Endothelial cell of umbilical vein (primary cell): Measurements from ENCODE around the gene MATN4. TPM values are rescaled to one million over a fixed set of nuclear protein-coding genes. Genes with fewer than 3 reads are reported as not detected.
A peak's percentile ranks its signal among the peaks of the same experiment; 100 is the strongest.

Experiments used
- Bru-seq: library from RNA; stranded (reverse); fragments of 400-500 nt; gene quantifications from one replicate; lab custom pipeline; 2021; lab: Mats Ljungman, UMichigan
- BruChase-seq, 2 experiments: library from RNA; stranded (reverse); fragments of 400-500 nt; gene quantifications; one replicate each; lab custom pipeline; 2021; lab: Mats Ljungman, UMichigan
- BruUV-seq: library from RNA; stranded (reverse); fragments of 400-500 nt; replicated peaks from 2 replicates; lab custom pipeline; 2021; lab: Mats Ljungman, UMichigan
- CTCF ChIA-PET: fragments of 300-600, 350-600 bp; sonication (Branson Sonifier 250); formaldehyde crosslinking; loops from one replicate; lab custom pipeline; 2021; ENCODE audit warnings: antibody characterized with exemption, inconsistent platforms; lab: Charles Lee
- POLR2A ChIA-PET: fragments of 300-600, 350-600 bp; sonication (Branson Sonifier 250); formaldehyde crosslinking; loops from one replicate; lab custom pipeline; 2021; ENCODE audit warnings: antibody characterized with exemption, inconsistent platforms; lab: Charles Lee
- DNase-seq: peaks from one replicate; pipeline ENCODE4 v3.0.0-alpha.2; 2011; ENCODE audit warnings: low read depth, low spot score
- FAIRE-seq: peaks from 2 replicates; lab custom pipeline; 2011; peaks lifted over from hg19 to GRCh38; lab: Jason Lieb, UNC
- H2AFZ ChIP-seq: 2 replicates; pipeline ENCODE4 v1.6.0; 2012; ENCODE audit warnings: low read depth, low read length, control low read depth, inconsistent platforms
- H3K27ac ChIP-seq: 2 replicates; pipeline ENCODE4 v1.5.1; 2011; ENCODE audit warnings: low read depth, mild to moderate bottlenecking, control low read depth, low read length, moderate library complexity; ENCODE audit not compliant: insufficient read depth
- H3K27me3 ChIP-seq, 2 experiments: 2 replicates each; pipeline versions ENCODE4 v1.6.0 to v1.6.1; 2011; ENCODE audit warnings: low read length in 2 of 2, mixed read lengths in 1 of 2; ENCODE audit not compliant: control insufficient read depth in 2 of 2, insufficient read depth in 2 of 2
- H3K36me3 ChIP-seq, 2 experiments: 2 replicates in 1 of 2; 3 replicates in 1 of 2; pipeline ENCODE4 v1.5.1; 2011; ENCODE audit warnings: low read length in 2 of 2, mild to moderate bottlenecking in 1 of 2, moderate library complexity in 1 of 2; ENCODE audit not compliant: control insufficient read depth in 2 of 2, insufficient read depth in 2 of 2; ENCODE audit errors: extremely low read depth in 1 of 2
- H3K4me1 ChIP-seq: 3 replicates; pipeline ENCODE4 v1.5.1; 2011; ENCODE audit warnings: mild to moderate bottlenecking, low read length; ENCODE audit not compliant: control insufficient read depth, insufficient read depth; ENCODE audit errors: extremely low read depth
- H3K4me2 ChIP-seq: 2 replicates; pipeline ENCODE4 v1.6.1; 2011; ENCODE audit warnings: low read length, control low read depth, mixed read lengths; ENCODE audit not compliant: insufficient read depth
- H3K4me3 ChIP-seq, 3 experiments: fragments of 200-600 bp in 1 of 3; sonication (generic), shearing (Covaris generic) in 1 of 3; replicated peaks in 1 of 3; 2 replicates each; pipeline ENCODE4 v1.5.1; 2011 to 2016; ENCODE audit warnings: control low read depth in 3 of 3, low read length in 3 of 3, mild to moderate bottlenecking in 2 of 3, inconsistent platforms in 1 of 3, low read depth in 1 of 3, moderate library complexity in 1 of 3; ENCODE audit not compliant: insufficient read depth in 1 of 3
- H3K79me2 ChIP-seq: 2 replicates; pipeline ENCODE4 v1.6.0; 2012; ENCODE audit warnings: low read length, inconsistent platforms; ENCODE audit not compliant: control insufficient read depth, insufficient read depth
- H3K9ac ChIP-seq: replicated peaks from 2 replicates; pipeline ENCODE3; 2011; ENCODE audit warnings: low read length, control low read depth; ENCODE audit not compliant: insufficient read depth; ENCODE audit errors: extremely low read depth
- H3K9me1 ChIP-seq: replicated peaks from 3 replicates; pipeline ENCODE4 v1.6.0; 2011; ENCODE audit warnings: mild to moderate bottlenecking, low read length; ENCODE audit not compliant: control insufficient read depth, insufficient read depth; ENCODE audit errors: extremely low read depth
- H3K9me3 ChIP-seq: replicated peaks from 2 replicates; pipeline ENCODE4 v1.5.1; 2012; ENCODE audit warnings: low read length, inconsistent platforms; ENCODE audit not compliant: control insufficient read depth, insufficient read depth
- H4K20me1 ChIP-seq: replicated peaks from 2 replicates; pipeline ENCODE3; 2011; ENCODE audit warnings: mild to moderate bottlenecking, low read length; ENCODE audit not compliant: control insufficient read depth, insufficient read depth; ENCODE audit errors: extremely low read depth
- EZH2 ChIP-seq: IDR thresholded peaks from 2 replicates; pipeline ENCODE4 v1.6.1; 2012; ENCODE audit warnings: borderline replicate concordance, low read depth, mild to moderate bottlenecking, moderate library complexity, low read length, inconsistent platforms; ENCODE audit not compliant: severe bottlenecking
- FOS ChIP-seq: IDR thresholded peaks from 2 replicates; pipeline ENCODE4 v1.6.1; 2011; ENCODE audit warnings: mild to moderate bottlenecking, low read length, moderate library complexity, borderline replicate concordance; ENCODE audit not compliant: insufficient read depth
- GATA2 ChIP-seq: IDR thresholded peaks from 2 replicates; pipeline ENCODE4 v1.7.0; 2011; ENCODE audit warnings: low read depth, mild to moderate bottlenecking, moderate library complexity, mixed read lengths, low read length; ENCODE audit not compliant: insufficient read length, insufficient read depth
- JUN ChIP-seq: IDR thresholded peaks from 2 replicates; pipeline ENCODE4 v1.6.1; 2011; ENCODE audit warnings: borderline replicate concordance, low read depth; ENCODE audit not compliant: insufficient read length, insufficient read depth
- MYC ChIP-seq: IDR thresholded peaks from one replicate; pipeline ENCODE4 v1.6.1; 2011; ENCODE audit warnings: mild to moderate bottlenecking, low read depth, low read length
- POLR2A ChIP-seq: IDR thresholded peaks from 2 replicates; pipeline ENCODE4 v1.6.1; 2012; ENCODE audit warnings: low read depth, mild to moderate bottlenecking, control low read depth, low read length
- POLR2AphosphoS5 ChIP-seq: IDR thresholded peaks from 2 replicates; pipeline ENCODE4 v1.6.1; 2012; ENCODE audit warnings: low read depth, mild to moderate bottlenecking, control low read depth, low read length, moderate library complexity; ENCODE audit not compliant: insufficient read depth
- dilution Hi-C: fragments of 300-500 bp; cut with MboI; formaldehyde crosslinking; loops from one replicate; pipeline ENCODE4 v1.15.0; 2019; ENCODE audit warnings: low sequenced_read_pairs; ENCODE audit not compliant: extremely low pct_ligation_motif_present
- intact Hi-C: fragments of 100-400 bp; cut with micrococcal nuclease; formaldehyde crosslinking; loops from one replicate; pipeline ENCODE4 v1.10.0; 2022
- long read RNA-seq: library from polyadenylated mRNA; stranded (forward); transcript quantifications from one replicate; pipeline ENCODE4 v2.0.0, GENCODE V29; 2021
- polyA minus RNA-seq, 3 experiments: library from RNA; depleted of rRNA, polyadenylated mRNA; stranded (reverse); fragments of >200 nt; gene quantifications; 1 replicate in 1 of 3; 2 replicates in 2 of 3; pipeline ENCODE4 v1.2.3, GENCODE V29; 2011
- polyA plus RNA-seq, 4 experiments: library from polyadenylated mRNA; depleted of rRNA in 3 of 4; stranded (reverse) in 3 of 4; unstranded in 1 of 4; fragments of >200 nt; gene quantifications; 2 replicates each; pipeline versions ENCODE4 v1.2.1 to v1.2.3, GENCODE V29; 2011 to 2012; ENCODE audit warnings: missing spikeins in 1 of 4
- total RNA-seq: library from RNA; stranded (reverse); gene quantifications from 2 replicates; pipeline ENCODE4 v1.2.3, GENCODE V29; 2021
- TF ChIP-seq, protein P1 (sequence below), 2 donors: IDR thresholded peaks; 1 replicate in 1 of 2; 2 replicates in 1 of 2; pipeline ENCODE4 v1.5.1; 2011; ENCODE audit warnings: low read length in 2 of 2, mild to moderate bottlenecking in 2 of 2, moderate library complexity in 2 of 2, control low read depth in 1 of 2, inconsistent platforms in 1 of 2, low read depth in 1 of 2; ENCODE audit not compliant: insufficient read depth in 1 of 2; ENCODE audit errors: extremely low read depth in 1 of 2
- TF ChIP-seq, protein P2 (sequence below): IDR thresholded peaks from 2 replicates; pipeline ENCODE4 v1.6.1; 2011; ENCODE audit not compliant: insufficient read depth, insufficient read length

MATN4 gene
- total RNA-seq (0.14 TPM in 1 of 2 replicates, not detected in the other), polyA plus RNA-seq (0.10 and 0.11 TPM in 2 replicates), polyA minus RNA-seq (0.11 and 0.17 TPM in 2 replicates), Bru-seq, nascent RNA (percentile 16 among the genes with signal in this experiment), BruChase-seq, experiment 1, labeled RNA remaining after a 6-hour chase (percentile 6 among the genes with signal in this experiment), BruChase-seq, experiment 2, labeled RNA remaining after a 2-hour chase (percentile 10 among the genes with signal in this experiment)
- polyA plus RNA-seq (2011; cell fraction: cytosol; rRNA removed), result 0.03 TPM in 1 of 2 replicates, not detected in the other
- not detected in 2 replicates for polyA plus RNA-seq (2011; cell fraction: nucleus; rRNA removed)
- polyA plus RNA-seq (2012), result not detected in 2 replicates
- not detected for polyA minus RNA-seq (2011; cell fraction: cytosol; rRNA and poly(A)+ RNA removed)
- not detected in 2 replicates for polyA minus RNA-seq (2011; cell fraction: nucleus; rRNA and poly(A)+ RNA removed)
- long read RNA-seq, partial matches to known transcripts, result 0 of 1 reads
- long read RNA-seq, other reads (novel, unspliced or antisense), result 1 of 1 reads

- Histone ChIP-seq H3K4me1 (no peaks in the 10 kb centered on the region), H3K4me3 (no peak within 1 kb of the TSS), H3K4me2 (no peak within 1 kb of the TSS), H3K9ac (no peak within 1 kb of the TSS), H3K9me3 (no peaks in the 10 kb centered on the region), H4K20me1 (no peaks in the 10 kb centered on the region), H2AFZ (no peak within 1 kb of the TSS), H3K27ac (no peak within 1 kb of the TSS), H3K9me1 (no peaks in the 10 kb centered on the region), H3K27me3 (peaks cover 15 to 26% of the 10 kb centered on the region in 2 experiments), H3K36me3 (no peaks in the 10 kb centered on the region), H3K79me2 (no peaks in the 10 kb centered on the region)
- CTCF ChIA-PET, result interaction anchor here (0.7 to 1.2 kb wide), 3 partner anchors 10 to 129 kb away, joined by 4 to 13 read pairs (median 4); no protein-coding TSS in a partner anchor
- POLR2A ChIA-PET, result no interaction called here
- TF ChIP-seq EZH2, result no peak
- TF ChIP-seq, protein P1, sequence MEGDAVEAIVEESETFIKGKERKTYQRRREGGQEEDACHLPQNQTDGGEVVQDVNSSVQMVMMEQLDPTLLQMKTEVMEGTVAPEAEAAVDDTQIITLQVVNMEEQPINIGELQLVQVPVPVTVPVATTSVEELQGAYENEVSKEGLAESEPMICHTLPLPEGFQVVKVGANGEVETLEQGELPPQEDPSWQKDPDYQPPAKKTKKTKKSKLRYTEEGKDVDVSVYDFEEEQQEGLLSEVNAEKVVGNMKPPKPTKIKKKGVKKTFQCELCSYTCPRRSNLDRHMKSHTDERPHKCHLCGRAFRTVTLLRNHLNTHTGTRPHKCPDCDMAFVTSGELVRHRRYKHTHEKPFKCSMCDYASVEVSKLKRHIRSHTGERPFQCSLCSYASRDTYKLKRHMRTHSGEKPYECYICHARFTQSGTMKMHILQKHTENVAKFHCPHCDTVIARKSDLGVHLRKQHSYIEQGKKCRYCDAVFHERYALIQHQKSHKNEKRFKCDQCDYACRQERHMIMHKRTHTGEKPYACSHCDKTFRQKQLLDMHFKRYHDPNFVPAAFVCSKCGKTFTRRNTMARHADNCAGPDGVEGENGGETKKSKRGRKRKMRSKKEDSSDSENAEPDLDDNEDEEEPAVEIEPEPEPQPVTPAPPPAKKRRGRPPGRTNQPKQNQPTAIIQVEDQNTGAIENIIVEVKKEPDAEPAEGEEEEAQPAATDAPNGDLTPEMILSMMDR (IDR thresholded peaks at IDR 0.05; ENCODE audit: extremely low read depth in 1 of 2, insufficient read depth in 1 of 2, low read depth in 1 of 2, low read length in 2 of 2), result no peak
- no peak for TF ChIP-seq GATA2
- no peak for TF ChIP-seq MYC
- TF ChIP-seq POLR2AphosphoS5, result no peak
- TF ChIP-seq FOS, result no peak
- TF ChIP-seq, protein P2, sequence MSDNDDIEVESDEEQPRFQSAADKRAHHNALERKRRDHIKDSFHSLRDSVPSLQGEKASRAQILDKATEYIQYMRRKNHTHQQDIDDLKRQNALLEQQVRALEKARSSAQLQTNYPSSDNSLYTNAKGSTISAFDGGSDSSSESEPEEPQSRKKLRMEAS, result no peak
- no peak for TF ChIP-seq JUN
- TF ChIP-seq POLR2A, result no peak
- no peak for FAIRE-seq
- dilution Hi-C loops, result no loop called here
- DNase-seq, result no peak
- no TSS peak for BruUV-seq
- intact Hi-C loops, result no loop called here
These were observed at the start of gene MATN4 for GRCh38 chr20:45308117-45308778. MATN4 (minus strand) TSS chr20:45308299; CDS start chr20:45305582, 2,717 bp downstream.
